K562 (cell line): ENCODE measurements around the gene NDUFS8. TPM values are rescaled to one million over a fixed set of nuclear protein-coding genes. Genes with fewer than 3 reads are reported as not detected.

Experiments used
- ATAC-seq: fragments of 200-7000 bp; cut with Tn5 transposase; 3 replicates; pipeline ENCODE4 v1.9.1; 2020; ENCODE audit warnings: moderate library complexity
- BruUV-seq: library from RNA; stranded (reverse); fragments of 400-500 nt; replicated peaks from 2 replicates; lab custom pipeline; 2021; lab: Mats Ljungman, UMichigan
- CTCF ChIA-PET: fragments of 300-600 bp; formaldehyde crosslinking; extraction: SDS; loops from one replicate; lab custom pipeline; 2021; ENCODE audit warnings: low intra/inter-chr PET ratio; lab: Yijun Ruan, JAX
- POLR2A ChIA-PET: fragments of 300-600, 350-650 bp; sonication (Branson Sonifier 250); formaldehyde crosslinking; extraction: SDS; loops from one replicate; lab custom pipeline; 2021; ENCODE audit warnings: antibody characterized with exemption, inconsistent platforms; lab: Yijun Ruan, JAX
- DNase-seq, 4 experiments: peaks; one replicate each; pipeline versions ENCODE4 v3.0.0 to v3.0.0-alpha.2; 2011 to 2018; ENCODE audit warnings: low spot score in 3 of 4, mixed read lengths in 3 of 4; ENCODE audit errors: extremely low read depth in 1 of 4
- FAIRE-seq: peaks from 2 replicates; lab custom pipeline; 2011; peaks lifted over from hg19 to GRCh38; lab: Jason Lieb, UNC
- H2AFZ ChIP-seq: 2 replicates; pipeline ENCODE4 v1.6.0; 2011; ENCODE audit warnings: low read depth, low read length, control low read depth, inconsistent platforms
- H3K27ac ChIP-seq: fragments of 200-600 bp; 3 replicates; pipeline ENCODE4 v1.8.0; 2011; ENCODE audit warnings: low read depth, mild to moderate bottlenecking, control low read depth, inconsistent platforms, low read length, moderate library complexity, mixed read lengths; ENCODE audit errors: extremely low read depth
- H3K27me3 ChIP-seq, 2 experiments: fragments of 300-600 bp in 1 of 2; 2 replicates in 1 of 2; 3 replicates in 1 of 2; pipeline versions ENCODE4 v1.6.0 to v1.8.0; 2011; ENCODE audit warnings: inconsistent platforms in 2 of 2, low read length in 2 of 2, mild to moderate bottlenecking in 1 of 2, mixed read lengths in 1 of 2, moderate library complexity in 1 of 2; ENCODE audit not compliant: control insufficient read depth in 2 of 2, insufficient read depth in 2 of 2
- H3K36me3 ChIP-seq: fragments of 300-600 bp; 3 replicates; pipeline ENCODE4 v1.8.0; 2011; ENCODE audit warnings: mild to moderate bottlenecking, low read length, inconsistent platforms; ENCODE audit not compliant: control insufficient read depth, insufficient read depth
- H3K4me1 ChIP-seq, 2 experiments: fragments of 200-600 bp in 1 of 2; replicated peaks in 1 of 2; 2 replicates in 1 of 2; 3 replicates in 1 of 2; pipeline versions ENCODE4 v1.5.1 to v1.8.0; 2011; ENCODE audit warnings: inconsistent platforms in 2 of 2, low read length in 2 of 2, mild to moderate bottlenecking in 1 of 2, mixed read lengths in 1 of 2, moderate library complexity in 1 of 2; ENCODE audit not compliant: control insufficient read depth in 2 of 2, insufficient read depth in 2 of 2
- H3K4me2 ChIP-seq: 2 replicates; pipeline ENCODE4 v1.6.1; 2011; ENCODE audit warnings: low read length, control low read depth, inconsistent platforms, mixed read lengths; ENCODE audit not compliant: insufficient read depth
- H3K4me3 ChIP-seq: fragments of 200-600 bp; sonication (generic), shearing (Covaris generic); 2 replicates; pipeline ENCODE4 v1.5.1; 2016; ENCODE audit warnings: control low read depth, inconsistent platforms
- H3K79me2 ChIP-seq: fragments of 200-600 bp; 3 replicates; pipeline ENCODE4 v1.8.0; 2011; ENCODE audit warnings: low read length, inconsistent platforms; ENCODE audit not compliant: control insufficient read depth, insufficient read depth
- H3K9ac ChIP-seq, 2 experiments: 2 replicates each; pipeline versions ENCODE4 v1.6.0 to v1.6.1; 2011; ENCODE audit warnings: low read depth in 2 of 2, low read length in 2 of 2, control low read depth in 1 of 2, inconsistent platforms in 1 of 2, mild to moderate bottlenecking in 1 of 2, mixed read lengths in 1 of 2; ENCODE audit not compliant: insufficient read depth in 1 of 2
- H3K9me1 ChIP-seq: one replicate; pipeline ENCODE4 v1.6.0; 2011; ENCODE audit warnings: inconsistent platforms, mild to moderate bottlenecking, low read length, moderate library complexity; ENCODE audit not compliant: control insufficient read depth, insufficient read depth
- H3K9me3 ChIP-seq: replicated peaks from 2 replicates; pipeline ENCODE4 v1.5.1; 2011; ENCODE audit warnings: low read depth, low read length, inconsistent platforms; ENCODE audit not compliant: control insufficient read depth, insufficient read depth
- H4K20me1 ChIP-seq: replicated peaks from 2 replicates; pipeline ENCODE4 v1.6.1; 2011; ENCODE audit warnings: low read length, inconsistent platforms, mixed read lengths; ENCODE audit not compliant: control insufficient read depth, insufficient read depth
- BRCA1 ChIP-seq, 2 experiments: fragments of 450-650 bp in 1 of 2; sonication (generic) in 1 of 2; formaldehyde crosslinking in 1 of 2; IDR thresholded peaks; 2 replicates each; pipeline versions ENCODE4 v1.5.0 to v1.6.1; 2017 to 2020; ENCODE audit warnings: mild to moderate bottlenecking in 1 of 2, missing genetic modification reagents in 1 of 2
- CBFB ChIP-seq: sonication (generic); formaldehyde crosslinking; IDR thresholded peaks from 2 replicates; pipeline ENCODE4 v1.4.0; 2020; ENCODE audit warnings: mild to moderate bottlenecking, missing genetic modification reagents
- FOXP1 ChIP-seq: sonication (generic); formaldehyde crosslinking; IDR thresholded peaks from 2 replicates; pipeline ENCODE4 v1.8.0; 2022; ENCODE audit warnings: mild to moderate bottlenecking, missing genetic modification reagents
- JUNB ChIP-seq: fragments of 450-650 bp; formaldehyde crosslinking; conservative IDR thresholded peaks from 2 replicates; pipeline ENCODE4 v1.4.0; 2020; ENCODE audit warnings: mild to moderate bottlenecking
- MYNN ChIP-seq, 2 experiments: sonication (generic); formaldehyde crosslinking in 1 of 2; IDR thresholded peaks; 2 replicates each; pipeline versions ENCODE4 v1.5.0 to v1.6.1; 2016 to 2020; ENCODE audit warnings: antibody characterized with exemption in 1 of 2, missing genetic modification reagents in 1 of 2
- NELFE ChIP-seq: IDR thresholded peaks from 2 replicates; pipeline ENCODE4 v1.6.1; 2011; ENCODE audit warnings: mild to moderate bottlenecking; ENCODE audit not compliant: insufficient read depth, insufficient read length
- POLR2A ChIP-seq: fragments of 450-650 bp; conservative IDR thresholded peaks from 2 replicates; pipeline ENCODE4 v1.6.1; 2016
- POLR2G ChIP-seq: fragments of 200-400 bp; formaldehyde crosslinking; IDR thresholded peaks from 2 replicates; pipeline ENCODE4 v1.6.1; 2017; ENCODE audit warnings: low read depth, mild to moderate bottlenecking, antibody characterized with exemption, low read length, moderate library complexity
- SUPT5H ChIP-seq: fragments of 450-650 bp; IDR thresholded peaks from 2 replicates; pipeline ENCODE4 v1.6.1; 2016
- ZNF584 ChIP-seq: fragments of 200-800 bp; sonication (Bioruptor generic); IDR thresholded peaks from 2 replicates; pipeline ENCODE4 v1.6.1; 2016; ENCODE audit warnings: low read depth, mild to moderate bottlenecking, missing genetic modification characterization, missing compliant biosample characterization
- ZSCAN29 ChIP-seq: fragments of 450-650 bp; IDR thresholded peaks from 2 replicates; pipeline ENCODE4 v1.6.1; 2017
- WGBS: fragments of 100-300 bp; shearing (Covaris generic); methylation state at CpG from one replicate; pipeline ENCODE4 v1.1.6; 2016; ENCODE audit warnings: low coverage, mixed read lengths; ENCODE audit not compliant: insufficient coverage; ENCODE audit errors: missing lambda C conversion rate; 5-methylcytosine and 5-hydroxymethylcytosine counted together
- in situ Hi-C: fragments of 300-500 bp; cut with MboI; formaldehyde crosslinking; loops from 4 replicates; pipeline ENCODE4 v1.15.0; 2018; ENCODE audit warnings: inconsistent platforms, mixed read lengths
- intact Hi-C: fragments of 100-400 bp; cut with micrococcal nuclease; formaldehyde crosslinking; loops from 2 replicates; pipeline ENCODE4 v1.14.2; 2022
- polyA plus RNA-seq, 8 experiments: library from polyadenylated mRNA; depleted of rRNA in 4 of 8; stranded (reverse) in 5 of 8; unstranded in 3 of 8; fragments of >200 nt; fragmentation: Nextera tagmentation in 2 of 8; fragmentation: Illumina TruSeq in 1 of 8; extraction: Ambion mirVana in 2 of 8; extraction: Trizol in 1 of 8; gene quantifications; 2 replicates each; pipeline versions ENCODE4 v1.2.1 to v1.2.3, GENCODE V29; 2011 to 2014; ENCODE audit warnings: inconsistent platforms in 1 of 8, missing spikeins in 1 of 8
- total RNA-seq, 7 experiments: library from RNA; depleted of rRNA in 6 of 7; stranded (reverse); fragments of >200 nt in 6 of 7; fragmentation: Illumina TruSeq in 2 of 7; extraction: Trizol in 2 of 7; gene quantifications; 2 replicates each; pipeline versions ENCODE4 v1.2.1 to v1.2.3, GENCODE V29; 2011 to 2021; ENCODE audit warnings: low replicate concordance in 1 of 7
- TF ChIP-seq, protein P1 (sequence below): fragments of 250-450 bp; sonication (Bioruptor Pico); IDR thresholded peaks from 2 replicates; pipeline ENCODE4 v1.4.0; 2020; ENCODE audit warnings: mild to moderate bottlenecking
- TF ChIP-seq, protein P2 (sequence below): fragments of 250-450 bp; sonication (Bioruptor Pico); IDR thresholded peaks from 2 replicates; pipeline ENCODE4 v1.5.1; 2021; ENCODE audit warnings: mild to moderate bottlenecking
- TF ChIP-seq, protein P3 (sequence below): sonication (generic); formaldehyde crosslinking; IDR thresholded peaks from 2 replicates; pipeline ENCODE4 v1.8.0; 2022; ENCODE audit warnings: mild to moderate bottlenecking, missing genetic modification reagents

NDUFS8 gene
- total and polyA plus RNA-seq, 9 of the 15 experiments (the other 6 are each of a cell fraction or from before 2014, with no cell fraction given) = 36.5 to 351 (median 101) TPM

DNA sequence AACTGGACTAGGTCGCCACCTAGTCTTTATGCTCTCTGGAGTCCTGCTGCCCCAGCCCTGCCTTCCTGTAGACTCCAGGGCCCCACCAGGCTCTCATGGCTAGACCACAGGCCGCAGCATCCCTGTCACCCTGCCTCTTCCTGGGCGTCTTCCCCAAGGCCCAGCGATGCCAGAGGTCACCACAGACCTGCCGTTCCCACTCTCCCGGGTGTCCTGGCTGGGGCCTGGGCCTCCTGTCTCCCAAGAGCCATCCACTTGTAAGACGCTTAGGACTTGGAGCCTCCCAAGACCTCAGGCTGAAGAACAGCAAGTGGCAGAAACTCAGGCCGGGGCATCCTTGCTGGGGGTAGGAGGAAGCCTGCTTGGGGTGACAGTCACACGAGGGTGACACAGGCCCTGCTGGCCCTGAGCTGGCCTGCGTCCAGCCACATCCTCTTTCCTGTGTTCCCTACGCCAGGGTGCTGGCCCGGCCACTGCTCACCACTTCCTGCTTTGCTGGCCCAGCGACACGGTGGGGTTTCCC lies 6.3 kb downstream of the NDUFS8 start:
- no peaks in the 10 kb centered on the region for H4K20me1 ChIP-seq
- in situ Hi-C loops = no loop called here
- ATAC-seq (no peak), FAIRE-seq (no peak), DNase-seq (no peak)
- BruUV-seq = no TSS peak
- no peak overlapping the region for H3K4me2 ChIP-seq
- no peak overlapping the region; the same call in 2 of the 3 replicates for H3K27ac ChIP-seq
- peaks cover 30 to 79% of the 10 kb centered on the region in 2 experiments for H3K4me1 ChIP-seq
- ChIA-PET POLR2A (interaction anchor here (0.5 to 1.0 kb wide), 3 partner anchors 12 to 545 kb away, joined by 3 to 4 read pairs (median 3); no protein-coding TSS in a partner anchor), CTCF (no interaction called here)
- WGBS = 77% methylated on average over 14 of the region's 14 CpGs
- H3K27me3 ChIP-seq = no peaks in the 10 kb centered on the region
- peak overlapping the region in 1 of 2 experiments; percentile 67; a peak in 2 of 4 replicates for H3K9ac ChIP-seq
- intact Hi-C loops = no loop called here
- no peaks in the 10 kb centered on the region for H3K9me1 ChIP-seq
- H3K36me3 ChIP-seq = peaks cover 51% of the 10 kb centered on the region; the same call in 2 of the 3 replicates
- no peak overlapping the region for H2AFZ ChIP-seq
- no peaks in the 10 kb centered on the region for H3K9me3 ChIP-seq
- no peak overlapping the region for H3K4me3 ChIP-seq
- peaks cover 48% of the 10 kb centered on the region for H3K79me2 ChIP-seq
- TF ChIP-seq ZNF584 (CRISPR knock-in tag) (no peak), MYNN (IDR thresholded peaks at IDR 0.05) (peak; percentile 10; the same call in 1 of the 2 replicates), MYNN (CRISPR knock-in tag; IDR thresholded peaks at IDR 0.05) (no peak), POLR2A (peak; percentile 52), CBFB (CRISPR knock-in tag) (no peak), JUNB (no peak), FOXP1 (peak; percentile 35; the same call in 1 of the 2 replicates), SUPT5H (peak; percentile 35; the same call in 1 of the 2 replicates), BRCA1 (IDR thresholded peaks at IDR 0.05) (no peak), BRCA1 (CRISPR knock-in tag; IDR thresholded peaks at IDR 0.05) (peak; percentile 48; the same call in 1 of the 2 replicates), ZSCAN29 (no peak), POLR2G (peak; percentile 64), NELFE (no peak)
- TF ChIP-seq, protein P1, sequence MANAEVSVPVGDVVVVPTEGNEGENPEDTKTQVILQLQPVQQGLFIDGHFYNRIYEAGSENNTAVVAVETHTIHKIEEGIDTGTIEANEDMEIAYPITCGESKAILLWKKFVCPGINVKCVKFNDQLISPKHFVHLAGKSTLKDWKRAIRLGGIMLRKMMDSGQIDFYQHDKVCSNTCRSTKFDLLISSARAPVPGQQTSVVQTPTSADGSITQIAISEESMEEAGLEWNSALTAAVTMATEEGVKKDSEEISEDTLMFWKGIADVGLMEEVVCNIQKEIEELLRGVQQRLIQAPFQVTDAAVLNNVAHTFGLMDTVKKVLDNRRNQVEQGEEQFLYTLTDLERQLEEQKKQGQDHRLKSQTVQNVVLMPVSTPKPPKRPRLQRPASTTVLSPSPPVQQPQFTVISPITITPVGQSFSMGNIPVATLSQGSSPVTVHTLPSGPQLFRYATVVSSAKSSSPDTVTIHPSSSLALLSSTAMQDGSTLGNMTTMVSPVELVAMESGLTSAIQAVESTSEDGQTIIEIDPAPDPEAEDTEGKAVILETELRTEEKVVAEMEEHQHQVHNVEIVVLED (CRISPR knock-in tag) = no peak
- TF ChIP-seq, protein P2, sequence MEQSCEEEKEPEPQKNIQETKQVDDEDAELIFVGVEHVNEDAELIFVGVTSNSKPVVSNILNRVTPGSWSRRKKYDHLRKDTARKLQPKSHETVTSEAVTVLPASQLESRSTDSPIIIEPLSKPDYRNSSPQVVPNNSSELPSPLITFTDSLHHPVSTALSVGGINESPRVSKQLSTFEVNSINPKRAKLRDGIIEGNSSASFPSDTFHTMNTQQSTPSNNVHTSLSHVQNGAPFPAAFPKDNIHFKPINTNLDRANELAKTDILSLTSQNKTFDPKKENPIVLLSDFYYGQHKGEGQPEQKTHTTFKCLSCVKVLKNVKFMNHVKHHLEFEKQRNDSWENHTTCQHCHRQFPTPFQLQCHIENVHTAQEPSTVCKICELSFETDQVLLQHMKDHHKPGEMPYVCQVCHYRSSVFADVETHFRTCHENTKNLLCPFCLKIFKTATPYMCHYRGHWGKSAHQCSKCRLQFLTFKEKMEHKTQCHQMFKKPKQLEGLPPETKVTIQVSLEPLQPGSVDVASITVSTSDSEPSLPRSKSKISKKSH = no peak
- TF ChIP-seq, protein P3, sequence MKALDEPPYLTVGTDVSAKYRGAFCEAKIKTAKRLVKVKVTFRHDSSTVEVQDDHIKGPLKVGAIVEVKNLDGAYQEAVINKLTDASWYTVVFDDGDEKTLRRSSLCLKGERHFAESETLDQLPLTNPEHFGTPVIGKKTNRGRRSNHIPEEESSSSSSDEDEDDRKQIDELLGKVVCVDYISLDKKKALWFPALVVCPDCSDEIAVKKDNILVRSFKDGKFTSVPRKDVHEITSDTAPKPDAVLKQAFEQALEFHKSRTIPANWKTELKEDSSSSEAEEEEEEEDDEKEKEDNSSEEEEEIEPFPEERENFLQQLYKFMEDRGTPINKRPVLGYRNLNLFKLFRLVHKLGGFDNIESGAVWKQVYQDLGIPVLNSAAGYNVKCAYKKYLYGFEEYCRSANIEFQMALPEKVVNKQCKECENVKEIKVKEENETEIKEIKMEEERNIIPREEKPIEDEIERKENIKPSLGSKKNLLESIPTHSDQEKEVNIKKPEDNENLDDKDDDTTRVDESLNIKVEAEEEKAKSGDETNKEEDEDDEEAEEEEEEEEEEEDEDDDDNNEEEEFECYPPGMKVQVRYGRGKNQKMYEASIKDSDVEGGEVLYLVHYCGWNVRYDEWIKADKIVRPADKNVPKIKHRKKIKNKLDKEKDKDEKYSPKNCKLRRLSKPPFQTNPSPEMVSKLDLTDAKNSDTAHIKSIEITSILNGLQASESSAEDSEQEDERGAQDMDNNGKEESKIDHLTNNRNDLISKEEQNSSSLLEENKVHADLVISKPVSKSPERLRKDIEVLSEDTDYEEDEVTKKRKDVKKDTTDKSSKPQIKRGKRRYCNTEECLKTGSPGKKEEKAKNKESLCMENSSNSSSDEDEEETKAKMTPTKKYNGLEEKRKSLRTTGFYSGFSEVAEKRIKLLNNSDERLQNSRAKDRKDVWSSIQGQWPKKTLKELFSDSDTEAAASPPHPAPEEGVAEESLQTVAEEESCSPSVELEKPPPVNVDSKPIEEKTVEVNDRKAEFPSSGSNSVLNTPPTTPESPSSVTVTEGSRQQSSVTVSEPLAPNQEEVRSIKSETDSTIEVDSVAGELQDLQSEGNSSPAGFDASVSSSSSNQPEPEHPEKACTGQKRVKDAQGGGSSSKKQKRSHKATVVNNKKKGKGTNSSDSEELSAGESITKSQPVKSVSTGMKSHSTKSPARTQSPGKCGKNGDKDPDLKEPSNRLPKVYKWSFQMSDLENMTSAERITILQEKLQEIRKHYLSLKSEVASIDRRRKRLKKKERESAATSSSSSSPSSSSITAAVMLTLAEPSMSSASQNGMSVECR (CRISPR knock-in tag) = 0 out of 2 replicates have a peak, but pooled peaks have one; percentile 45
